Mucosa of gallbladder (tissue), 1 donor: ENCODE measurements around the gene FLT1. TPM values are rescaled to one million over a fixed set of nuclear protein-coding genes. Genes with fewer than 3 reads are reported as not detected.

Experiments
- DNase-seq: peaks from one replicate; pipeline ENCODE4 v3.0.0-alpha.2; 2020; ENCODE audit warnings: low spot score
- total RNA-seq: library from RNA; stranded (reverse); gene quantifications from one replicate; pipeline ENCODE4 v1.2.1, GENCODE V29; 2021
- donor health status: DM: no; HTN: no; CAD: no.

FLT1 gene
- total RNA-seq, 1 donor from 2014 or later: 23.6 TPM

DNA sequence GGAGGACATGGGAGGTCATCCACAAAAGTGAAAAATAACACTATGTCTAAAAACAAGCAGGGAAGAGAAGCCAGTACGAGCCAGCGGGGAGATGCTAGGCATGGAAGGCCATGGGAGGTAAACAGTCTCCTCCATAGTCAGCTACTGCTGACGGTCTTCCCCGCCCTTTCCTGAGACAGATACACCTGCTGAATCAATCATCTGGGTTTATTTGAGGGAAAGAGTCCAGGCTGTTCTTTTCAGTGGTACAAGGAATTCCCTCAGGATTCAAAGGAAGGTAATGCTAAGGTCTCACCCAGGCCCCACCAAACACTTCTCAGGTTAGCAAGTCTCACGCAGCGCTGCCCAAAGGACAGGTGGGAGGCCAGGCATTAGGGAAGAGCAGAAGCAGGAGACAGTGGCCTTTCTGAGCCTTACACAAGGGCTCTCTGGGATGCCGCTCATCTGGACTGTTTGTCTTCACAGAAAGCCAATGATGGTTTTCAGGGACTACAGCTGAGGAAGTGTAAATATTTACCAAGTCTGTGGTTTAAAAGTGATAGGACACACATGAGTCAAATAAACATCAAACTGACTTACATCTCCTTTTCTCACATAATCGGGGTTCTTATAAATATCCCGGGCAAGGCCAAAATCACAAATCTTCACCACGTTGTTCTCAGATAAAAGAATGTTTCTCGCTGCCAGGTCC is 173.9 kb downstream of the FLT1 start:
- DNase-seq: no peak

DNA sequence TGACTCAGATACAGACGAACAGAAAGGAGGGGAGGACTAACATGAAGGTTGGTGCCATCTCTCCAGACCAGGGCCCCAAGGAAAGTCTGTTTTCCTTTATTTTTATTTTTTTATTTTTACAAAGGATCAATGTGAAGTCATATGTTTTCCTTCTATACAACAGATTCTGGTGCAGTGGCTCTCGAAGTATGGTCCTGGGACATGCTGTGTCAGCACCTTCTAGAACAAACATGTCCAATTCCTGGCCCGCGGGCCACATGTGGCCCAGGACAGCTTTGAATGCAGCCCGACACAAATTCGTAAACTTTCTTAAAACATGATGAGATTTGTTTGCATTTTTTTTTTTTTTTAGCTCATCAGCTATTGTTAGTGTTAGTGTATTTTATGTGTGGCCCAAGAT is 174.7 kb downstream of the FLT1 start:
- DNase-seq: no peak

GRCh38 chr13:28319528-28319927 is 175.4 kb downstream of the FLT1 start:
- DNase-seq: no peak

DNA sequence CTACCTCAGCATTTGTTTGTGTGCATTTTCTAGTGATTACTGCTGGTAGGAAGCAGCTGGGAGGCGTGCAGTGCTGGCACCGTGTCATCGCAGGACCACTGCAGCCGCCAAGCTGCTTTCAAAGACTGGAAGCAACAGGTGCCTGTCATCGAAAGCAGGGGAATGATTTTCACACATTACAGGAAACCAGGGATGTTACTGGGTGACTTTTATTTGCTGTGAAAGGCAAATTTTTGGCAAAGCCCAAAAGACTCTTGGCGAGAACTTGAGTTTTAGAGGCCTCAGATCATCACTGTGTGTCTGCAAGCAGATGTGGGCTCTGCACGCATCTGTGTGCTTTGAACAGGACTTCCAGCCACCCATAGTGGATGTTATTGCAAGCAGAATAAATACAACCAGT is 176.4 kb downstream of the FLT1 start:
- DNase-seq: no peak

DNA sequence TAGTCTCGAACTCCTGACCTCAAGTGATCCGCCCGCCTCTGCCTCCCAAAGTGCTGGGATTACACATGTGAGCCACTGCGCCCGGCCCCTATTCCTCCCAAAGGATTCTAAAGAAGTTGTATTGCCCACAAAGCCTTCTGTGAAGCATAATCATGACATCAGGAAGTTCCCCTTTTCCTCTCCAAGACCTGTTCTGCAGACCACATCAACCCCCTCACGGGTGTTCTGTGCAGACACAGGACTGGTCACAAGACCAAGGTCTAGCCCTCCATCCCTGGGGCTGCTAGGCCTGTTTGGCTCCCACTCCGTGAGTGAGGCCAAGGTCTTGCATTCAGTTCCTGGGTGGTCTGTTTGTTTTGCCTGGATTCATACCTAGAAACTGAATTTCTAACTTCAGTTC is 178.1 kb downstream of the FLT1 start:
- no peak for DNase-seq

DNA sequence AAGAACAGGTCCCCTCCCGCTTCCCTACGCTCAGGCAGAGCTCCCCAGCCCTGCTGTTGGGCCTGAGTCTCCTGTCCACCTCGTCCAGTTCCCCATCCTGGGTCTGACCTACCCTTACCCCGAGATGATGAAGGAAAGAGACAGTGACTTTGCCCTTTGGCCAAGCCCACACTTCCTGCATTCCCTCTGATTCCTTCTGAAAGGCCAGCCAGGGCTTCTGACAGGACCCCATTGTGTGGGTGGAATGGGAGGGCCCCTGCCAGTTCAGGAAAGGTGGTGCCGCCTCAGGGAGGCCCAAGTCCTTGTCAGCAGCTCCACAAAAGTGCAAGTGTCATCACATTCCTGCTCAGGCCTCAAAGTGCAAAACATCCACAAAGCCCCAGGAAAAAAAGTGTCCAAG is 178.8 kb downstream of the FLT1 start:
- DNase-seq: no peak

GRCh38 chr13:28314879-28315278 is 180.0 kb downstream of the FLT1 start:
- no peak for DNase-seq

GRCh38 chr13:28313579-28313978 is 181.3 kb downstream of the FLT1 start:
- no peak for DNase-seq

- no peak for DNase-seq
These were observed 188.6 kb downstream of the FLT1 start for GRCh38 chr13:28306325-28306724.

DNA sequence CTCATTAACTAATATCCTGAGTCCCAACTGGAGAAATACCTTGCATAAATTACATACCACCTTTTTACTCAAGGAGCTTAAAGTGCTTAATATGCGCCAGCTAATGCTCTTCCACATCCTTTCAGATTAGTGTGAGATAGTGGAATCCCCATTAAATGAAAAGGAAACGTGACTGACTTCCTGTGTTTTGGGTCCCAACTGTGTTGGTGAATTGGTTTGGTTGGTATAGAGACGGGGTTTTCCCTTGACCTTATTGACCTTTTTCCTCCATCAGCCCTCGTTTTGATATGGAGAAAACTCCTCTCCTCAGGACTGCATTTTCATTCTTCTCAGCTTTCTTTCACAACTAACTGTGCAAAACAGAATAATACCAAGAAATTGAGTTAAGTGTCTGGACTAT is 193.1 kb downstream of the FLT1 start:
- no peak for DNase-seq

- no peak for DNase-seq
These were observed 195.0 kb downstream of the FLT1 start for GRCh38 chr13:28299916-28300315.

- DNase-seq: no peak
These were observed 197.6 kb downstream of the FLT1 start for GRCh38 chr13:28297341-28297740.

DNA sequence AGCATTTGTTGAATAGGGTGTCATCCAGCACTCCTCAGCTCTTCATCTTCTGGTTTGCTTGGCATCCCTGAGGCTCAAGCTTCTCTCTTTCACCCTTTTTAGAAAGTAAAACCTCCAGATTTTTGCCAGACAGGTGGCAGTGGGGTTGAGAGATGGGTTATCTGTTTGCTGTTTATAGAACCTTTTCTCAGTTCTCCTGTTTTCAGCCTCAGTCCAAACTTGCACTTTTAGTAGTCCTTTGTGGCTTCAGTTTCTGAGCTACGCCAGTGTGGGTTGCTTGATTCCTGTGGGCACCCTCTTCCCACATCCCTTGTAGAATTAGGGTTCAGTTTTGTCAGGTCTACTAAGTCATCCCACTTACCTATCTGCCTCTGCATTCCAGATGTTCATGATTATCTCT is 208.7 kb downstream of the FLT1 start:
- DNase-seq: no peak

DNA sequence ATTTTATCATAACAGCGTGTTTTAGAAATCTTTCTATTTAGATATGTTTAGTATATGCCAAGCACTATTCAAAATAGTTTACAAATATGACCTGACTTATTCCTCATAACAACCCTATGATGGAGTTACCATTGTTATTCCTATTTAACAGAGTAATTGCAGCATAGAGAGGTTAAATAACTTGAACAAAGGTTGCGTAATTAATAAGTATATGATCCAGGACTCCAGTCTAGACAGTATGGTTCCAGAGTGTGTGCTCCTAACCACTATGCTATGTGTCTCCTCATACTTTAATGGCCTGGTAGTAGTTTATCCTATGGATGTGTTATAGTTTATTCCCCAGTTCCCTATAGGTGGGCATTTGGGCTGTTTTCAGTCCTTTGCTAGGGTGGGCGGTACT is 211.3 kb downstream of the FLT1 start:
- no peak for DNase-seq

GRCh38 chr13:28282451-28282850 is 212.5 kb downstream of the FLT1 start:
- DNase-seq: no peak

GRCh38 chr13:28273919-28274318 is 221.0 kb downstream of the FLT1 start:
- no peak for DNase-seq

DNA sequence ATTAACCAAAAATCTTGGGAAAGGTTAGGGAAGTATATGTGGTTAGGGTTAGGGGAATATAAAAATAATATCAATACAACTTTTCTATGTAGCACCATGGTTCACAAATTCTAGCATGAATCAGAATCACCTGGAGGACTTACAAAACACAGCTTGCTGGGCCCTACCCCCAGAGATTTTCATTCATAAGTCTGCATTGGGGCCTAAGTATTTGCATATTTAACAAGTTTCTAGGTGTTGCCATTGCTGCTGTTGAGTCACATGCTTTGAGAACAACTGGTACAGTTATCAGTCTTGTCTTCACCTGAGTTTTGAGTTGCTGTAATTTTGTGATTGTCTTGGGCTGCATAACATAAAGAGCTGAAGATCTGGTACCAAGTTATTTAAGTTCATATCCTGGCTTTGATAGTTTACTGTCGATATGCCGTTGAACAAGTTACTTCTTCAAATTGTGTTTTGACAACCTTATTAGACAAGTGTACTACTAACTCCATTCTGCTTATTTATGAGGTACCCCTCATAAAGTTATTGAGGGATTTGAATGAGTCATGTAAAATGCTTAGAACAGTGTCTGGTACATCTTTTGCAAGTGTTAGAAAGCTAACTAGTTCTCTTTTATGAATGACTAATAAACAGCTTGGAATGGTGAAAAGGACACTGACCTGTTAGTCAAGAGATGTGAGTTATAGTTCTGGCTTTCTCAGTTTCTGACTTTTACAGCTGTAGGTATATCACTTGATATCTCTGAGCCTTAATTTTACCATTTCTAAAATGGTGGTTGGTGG is 223.7 kb downstream of the FLT1 start:
- no peak for DNase-seq

DNA sequence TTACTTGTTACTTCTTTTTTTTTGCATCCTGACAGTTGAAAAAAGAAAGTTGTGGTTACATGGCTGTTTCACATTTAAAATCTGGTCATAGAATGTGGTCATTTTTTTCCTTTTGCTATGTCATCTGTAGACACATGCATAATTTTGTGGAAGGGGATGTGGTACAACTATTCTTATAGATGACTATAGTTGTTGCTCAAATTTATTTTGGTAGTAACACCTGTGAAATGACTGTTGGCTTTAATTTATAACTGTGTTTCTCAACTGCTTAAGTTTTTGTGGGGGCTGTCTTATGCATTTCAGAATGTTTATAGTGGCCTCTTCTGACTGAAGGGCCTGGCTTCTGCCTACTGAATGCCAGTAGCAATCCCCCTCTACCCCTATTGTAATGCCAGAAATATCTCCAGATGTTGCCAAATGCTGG is 226.1 kb downstream of the FLT1 start:
- DNase-seq: no peak

DNA sequence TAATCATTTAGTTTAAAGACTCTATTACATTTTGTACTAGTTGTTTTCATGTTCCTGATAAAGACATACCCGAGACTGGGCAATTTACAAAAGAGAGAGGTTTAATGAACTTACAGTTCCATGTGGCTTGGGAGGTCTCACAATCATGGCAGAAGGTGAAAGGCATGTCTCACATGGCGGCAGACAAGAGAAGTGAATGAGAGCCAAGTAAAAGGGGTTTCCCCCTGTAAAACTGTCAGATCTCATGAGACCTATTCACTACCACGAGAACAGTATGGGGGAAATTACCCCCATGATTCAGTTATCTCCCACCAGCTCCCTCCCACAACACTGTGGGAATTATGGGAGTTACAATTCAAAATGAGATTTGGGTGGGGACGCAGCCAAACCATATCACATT is 227.4 kb downstream of the FLT1 start:
- no peak for DNase-seq

- no peak for DNase-seq
These were observed 236.5 kb downstream of the FLT1 start for GRCh38 chr13:28258417-28258816.

DNA sequence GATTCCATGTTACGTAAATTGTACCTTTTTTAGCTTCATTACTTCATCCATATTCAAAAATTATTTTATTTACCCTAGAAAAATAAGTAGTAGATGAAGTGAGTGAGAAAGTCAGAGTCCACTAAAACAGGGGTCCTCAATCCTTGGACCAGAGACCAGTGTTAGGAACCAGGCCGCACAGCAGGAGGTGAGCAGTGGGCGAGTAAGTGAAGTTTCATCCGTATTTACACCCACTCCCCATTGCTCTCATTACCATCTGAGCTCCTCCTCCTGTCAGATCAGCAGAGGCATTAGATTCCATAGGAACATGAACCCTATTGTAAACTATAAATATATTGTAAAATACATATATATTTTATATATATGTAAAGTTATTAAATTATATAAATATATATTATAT is 237.6 kb downstream of the FLT1 start:
- DNase-seq: no peak

DNA sequence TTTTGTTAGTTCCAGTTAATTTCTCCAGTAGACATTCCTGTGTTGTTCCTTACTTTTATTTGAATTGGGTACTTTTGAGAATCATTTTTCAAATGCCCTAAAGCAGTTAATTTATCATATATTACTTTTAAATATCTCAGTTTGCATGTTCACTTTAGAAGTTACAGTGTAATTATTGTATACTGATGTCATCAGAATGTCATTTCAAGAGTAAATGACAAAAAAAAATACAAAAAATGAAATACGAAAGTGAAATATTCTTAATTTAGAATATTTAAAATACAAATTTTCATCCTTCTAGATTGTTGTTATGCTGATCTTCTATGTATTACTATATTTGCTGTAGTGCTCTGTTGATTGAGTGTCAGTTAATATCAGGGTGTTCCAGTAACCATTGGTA is 242.4 kb downstream of the FLT1 start:
- DNase-seq: no peak

DNA sequence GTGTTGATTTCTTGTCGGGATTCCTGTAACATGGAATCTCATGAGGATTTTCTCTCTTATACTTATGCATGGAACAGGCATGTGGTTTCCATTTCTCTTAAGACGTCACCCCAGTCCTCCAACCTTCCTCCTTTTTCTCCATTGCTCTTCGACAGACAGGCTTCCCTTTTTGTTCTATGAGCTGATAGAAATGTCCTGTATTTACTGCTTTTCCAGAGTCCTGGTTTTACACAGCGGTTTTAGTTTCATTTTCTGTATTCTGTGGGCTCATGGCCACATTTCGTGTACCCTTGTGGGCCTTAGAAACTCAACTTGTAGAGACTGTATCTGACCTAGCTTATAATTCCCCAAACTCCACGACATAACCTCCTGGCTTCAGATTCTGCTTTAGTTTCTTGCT is 243.5 kb downstream of the FLT1 start:
- no peak for DNase-seq

- no peak for DNase-seq
These were observed 244.4 kb downstream of the FLT1 start for GRCh38 chr13:28250542-28250941.
